GM18505 (cell line): Measurements from ENCODE around the gene THRA.

Source experiments
- ATAC-seq: cut with Tn5 transposase; IDR thresholded peaks from one replicate; pipeline ENCODE4 v1.9.1; 2021; ENCODE audit not compliant: unreplicated experiment
- POLR2A ChIP-seq: IDR thresholded peaks from 4 replicates; pipeline ENCODE4 v1.6.1; 2011; ENCODE audit warnings: borderline replicate concordance; ENCODE audit not compliant: insufficient read depth, insufficient read length; ENCODE audit errors: extremely low read depth

The THRA gene

DNA sequence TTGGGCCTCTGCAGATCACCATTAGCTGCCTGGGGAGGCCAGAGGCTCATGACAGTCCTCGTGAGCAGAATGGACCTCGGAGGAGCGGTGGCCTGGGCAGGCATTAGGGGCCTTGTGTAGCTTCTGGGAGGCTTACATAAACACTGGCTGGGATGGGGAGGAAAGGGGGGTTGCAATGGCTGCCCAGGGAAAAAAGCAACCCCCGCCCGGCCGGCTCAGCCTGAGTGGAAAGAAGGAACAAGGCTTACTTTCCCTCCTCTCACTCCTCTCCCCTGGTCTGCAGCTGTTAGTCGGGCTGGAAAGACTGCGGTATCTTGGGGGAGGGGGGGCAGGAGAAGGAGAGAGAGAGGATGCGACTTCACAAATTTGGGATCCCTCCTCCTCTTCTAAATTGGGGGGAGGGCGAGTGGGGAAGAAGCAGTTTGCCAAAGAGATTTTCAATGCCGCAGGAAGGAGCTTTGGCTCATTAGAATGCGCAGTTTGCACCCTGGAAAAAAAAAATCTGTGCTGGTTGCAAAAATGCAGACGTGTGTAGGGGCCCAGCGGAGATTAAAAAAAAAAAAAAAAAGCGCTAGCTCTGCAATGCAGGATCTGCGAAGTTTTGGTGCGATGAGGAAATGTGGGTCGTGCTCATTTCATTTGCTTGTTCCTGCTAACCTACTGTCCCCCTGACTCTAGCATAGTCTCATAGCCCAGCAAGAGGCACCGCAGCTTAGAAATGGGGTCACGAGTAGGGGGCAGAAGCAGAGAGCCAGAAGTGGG is 44.2 kb downstream of the THRA start:
- no peak for ATAC-seq
- TF ChIP-seq POLR2A, result no peak

DNA sequence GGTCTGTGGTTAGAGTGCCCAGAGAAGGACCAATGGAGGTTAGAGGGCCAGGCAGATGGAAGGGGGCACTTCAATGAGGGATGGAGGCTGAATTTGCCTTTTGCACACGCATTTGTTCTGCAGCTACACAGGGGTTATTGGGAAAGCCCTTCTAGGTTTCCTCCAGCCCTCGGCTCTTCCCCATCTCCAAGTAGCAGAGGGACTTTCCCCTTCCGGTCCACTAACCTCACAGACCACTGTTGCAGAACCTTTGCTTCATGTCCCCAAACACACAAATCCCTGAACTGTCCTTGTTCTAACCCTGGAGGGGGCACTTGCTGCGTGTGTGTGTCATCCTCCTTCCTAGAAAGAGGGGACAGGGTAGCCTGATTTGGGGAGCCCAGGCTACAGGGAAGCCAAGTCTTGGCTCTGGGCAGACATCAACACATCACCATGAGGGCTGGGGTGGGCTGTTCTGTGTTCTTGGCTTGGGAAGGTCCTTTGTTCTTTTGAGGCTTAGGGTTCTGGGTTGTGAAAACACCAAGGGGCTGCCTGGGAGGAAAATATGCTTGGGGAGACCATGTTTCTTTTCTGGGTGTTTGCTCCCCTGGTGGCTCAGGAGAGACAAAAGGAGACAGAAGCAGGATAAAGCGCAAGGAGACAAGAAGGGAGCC is 44.9 kb downstream of the THRA start:
- TF ChIP-seq POLR2A, result no peak
- ATAC-seq, result no peak

DNA sequence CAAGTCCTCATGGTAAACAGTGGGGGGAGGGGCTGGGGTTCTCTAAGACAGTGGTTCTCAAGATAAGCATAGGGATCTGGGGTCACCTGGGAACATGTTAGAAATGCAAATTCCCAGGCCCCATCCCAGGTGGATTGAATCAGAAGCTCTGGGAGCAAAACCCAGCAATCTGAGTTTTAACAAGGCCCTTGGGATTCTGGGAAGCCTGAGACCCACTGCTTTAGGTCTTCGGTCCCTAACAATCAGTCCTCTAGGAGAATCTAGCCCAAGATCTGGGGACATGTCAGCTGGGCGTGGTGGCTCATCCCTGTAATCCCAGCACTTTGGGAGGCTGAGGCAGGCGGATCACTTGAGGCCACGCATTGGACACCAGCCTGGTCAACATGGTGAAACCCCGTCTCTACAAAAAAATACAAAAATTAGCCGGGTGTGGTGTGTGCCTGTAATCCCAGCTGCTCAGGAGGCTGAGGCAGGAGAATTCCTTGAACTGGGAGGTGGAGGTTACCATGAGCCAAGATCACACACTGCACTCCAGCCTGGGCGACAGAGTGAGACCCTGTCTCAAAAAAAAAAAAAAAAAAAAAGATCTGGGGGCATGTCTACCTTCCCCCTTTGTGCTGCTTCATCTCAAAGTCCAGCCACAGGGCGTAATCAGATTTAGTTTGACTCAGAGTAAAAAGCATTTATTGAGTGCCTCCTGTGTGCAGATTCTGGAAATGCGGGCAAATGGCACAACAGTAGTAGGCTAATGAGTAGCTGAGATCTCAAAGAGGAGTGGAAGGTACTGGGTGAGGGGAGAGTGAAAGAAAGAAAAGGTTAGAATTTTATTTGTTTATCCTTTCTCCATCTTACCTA is 46.4 kb downstream of the THRA start:
- no peak for TF ChIP-seq POLR2A
- ATAC-seq, result no peak

DNA sequence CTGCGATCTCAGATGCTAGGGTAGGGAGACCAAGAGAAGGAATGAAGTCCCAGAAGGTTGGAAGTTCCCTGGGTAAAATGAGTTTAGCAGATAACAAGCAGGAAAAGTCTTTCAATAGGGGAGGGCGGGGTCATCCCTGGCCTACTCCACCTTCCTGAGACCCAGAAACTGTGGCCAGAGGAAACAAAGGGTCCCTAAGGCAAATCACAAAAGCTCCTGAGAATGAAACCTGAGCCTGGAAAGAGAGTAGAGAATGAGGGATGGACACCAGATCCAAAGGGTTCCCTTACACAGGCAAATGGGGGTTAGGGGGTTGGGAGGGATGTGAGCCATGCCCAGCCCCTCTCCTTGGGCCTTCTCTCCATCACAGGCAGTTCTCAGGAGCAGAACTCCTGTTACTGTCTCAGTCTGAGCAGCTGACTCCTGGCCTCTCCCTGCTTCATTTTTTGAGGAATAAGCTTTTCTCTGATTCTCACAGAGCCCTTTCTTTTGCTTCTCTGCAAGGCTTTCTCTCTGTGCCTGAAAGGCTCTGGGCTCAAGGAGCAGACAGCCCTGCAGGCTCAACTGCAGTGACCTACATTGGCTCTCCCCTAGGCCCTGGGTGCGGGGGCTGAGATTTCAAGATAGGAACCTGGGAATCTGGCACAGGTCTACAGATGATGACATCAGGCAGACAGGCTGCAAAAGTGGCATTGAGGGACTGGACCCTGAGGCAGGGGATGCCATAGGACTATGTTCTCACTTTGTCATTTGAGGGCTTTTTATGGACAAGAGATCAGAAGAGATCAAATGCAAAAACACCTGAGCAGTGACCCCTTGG is 47.5 kb downstream of the THRA start:
- TF ChIP-seq POLR2A, result no peak
- ATAC-seq, result no peak

DNA sequence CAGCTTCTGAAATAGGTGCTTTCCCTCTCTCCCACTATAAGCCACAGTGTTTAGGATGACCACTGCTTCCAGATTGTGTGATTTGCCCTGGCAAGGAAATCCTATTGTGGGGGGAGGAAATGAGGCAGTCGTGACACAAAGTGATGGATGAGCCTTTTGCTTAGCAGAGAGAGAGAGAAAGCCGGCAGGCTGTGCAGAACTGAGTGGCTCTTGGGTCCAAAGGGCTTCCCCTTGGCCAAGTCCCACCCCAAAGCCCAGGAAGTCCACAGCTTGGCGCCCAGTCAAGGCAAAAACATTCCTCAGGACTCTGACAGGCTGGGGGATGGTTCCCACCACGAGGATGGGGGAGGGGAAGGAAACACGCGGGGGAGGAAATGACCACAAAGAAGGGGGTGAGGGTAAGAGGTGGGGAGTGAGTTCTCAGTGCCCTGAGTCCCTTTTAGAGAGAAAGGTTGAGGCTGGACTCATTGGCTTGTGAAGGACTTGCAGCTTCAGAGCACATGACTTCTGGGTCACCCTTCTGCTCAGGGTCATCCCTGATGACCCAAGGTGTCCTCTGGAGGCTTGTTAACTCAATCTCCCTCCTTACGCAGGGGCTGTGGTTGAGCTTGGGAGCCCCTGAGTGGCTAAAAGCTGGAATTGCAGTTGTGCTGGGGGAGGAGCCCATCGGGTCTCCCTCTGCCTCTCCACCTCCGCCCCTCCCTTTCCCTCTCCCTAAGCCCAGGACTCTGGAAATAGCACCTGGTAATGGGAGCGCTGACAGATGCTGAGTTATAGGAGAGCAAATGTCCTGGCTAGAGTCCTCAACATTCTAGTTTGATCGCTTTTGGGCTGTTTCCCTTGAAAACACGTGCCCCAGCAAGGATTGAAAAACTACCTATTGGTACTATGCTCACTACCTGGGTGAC is 48.7 kb downstream of the THRA start:
- no peak for ATAC-seq
- TF ChIP-seq POLR2A, result no peak

DNA sequence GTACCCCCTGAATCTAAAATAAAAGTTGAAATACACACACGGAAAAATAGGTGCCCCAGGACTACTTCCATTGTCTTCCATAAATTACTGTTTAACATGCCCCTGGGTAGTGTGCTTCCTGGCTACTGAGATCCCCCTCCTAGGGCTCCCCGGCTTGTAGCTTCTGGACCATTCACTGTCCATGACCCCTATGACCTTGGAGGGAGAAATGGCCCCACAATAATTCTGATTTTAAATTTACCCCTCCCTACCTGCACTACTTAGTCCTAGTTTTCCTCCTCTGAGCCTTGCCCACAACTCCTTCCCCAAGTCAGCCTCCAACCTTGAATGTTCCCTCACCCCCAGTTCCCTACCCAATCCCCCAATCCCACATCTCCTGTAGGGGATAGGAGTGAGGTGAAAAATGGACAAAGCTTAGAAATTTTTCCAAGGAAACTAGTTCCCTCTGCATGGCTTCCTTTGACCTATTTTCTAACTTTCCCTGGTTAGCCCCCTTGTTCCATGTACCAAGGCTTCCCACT is 49.5 kb downstream of the THRA start:
- no peak for TF ChIP-seq POLR2A
- ATAC-seq, result no peak

DNA sequence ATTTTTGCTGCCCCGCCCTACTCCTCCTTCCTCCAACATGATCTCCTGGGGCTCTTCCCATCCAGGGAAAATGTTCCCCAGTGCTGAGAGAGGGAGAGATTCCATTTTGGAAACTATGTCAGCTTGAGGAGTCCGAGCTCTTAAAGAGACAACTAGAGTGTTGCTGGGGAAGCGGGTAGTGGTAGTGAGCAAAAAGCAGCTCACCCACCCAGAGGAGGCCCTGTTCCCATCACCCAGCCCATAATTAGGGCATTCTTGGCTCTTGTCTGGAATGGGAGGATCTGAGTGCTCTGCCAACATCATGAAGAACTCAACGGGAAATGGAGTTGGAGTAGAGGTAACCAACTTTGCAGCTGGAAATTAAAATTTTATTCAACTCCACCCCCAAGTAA is 49.9 kb downstream of the THRA start:
- no peak for ATAC-seq
- TF ChIP-seq POLR2A, result no peak

DNA sequence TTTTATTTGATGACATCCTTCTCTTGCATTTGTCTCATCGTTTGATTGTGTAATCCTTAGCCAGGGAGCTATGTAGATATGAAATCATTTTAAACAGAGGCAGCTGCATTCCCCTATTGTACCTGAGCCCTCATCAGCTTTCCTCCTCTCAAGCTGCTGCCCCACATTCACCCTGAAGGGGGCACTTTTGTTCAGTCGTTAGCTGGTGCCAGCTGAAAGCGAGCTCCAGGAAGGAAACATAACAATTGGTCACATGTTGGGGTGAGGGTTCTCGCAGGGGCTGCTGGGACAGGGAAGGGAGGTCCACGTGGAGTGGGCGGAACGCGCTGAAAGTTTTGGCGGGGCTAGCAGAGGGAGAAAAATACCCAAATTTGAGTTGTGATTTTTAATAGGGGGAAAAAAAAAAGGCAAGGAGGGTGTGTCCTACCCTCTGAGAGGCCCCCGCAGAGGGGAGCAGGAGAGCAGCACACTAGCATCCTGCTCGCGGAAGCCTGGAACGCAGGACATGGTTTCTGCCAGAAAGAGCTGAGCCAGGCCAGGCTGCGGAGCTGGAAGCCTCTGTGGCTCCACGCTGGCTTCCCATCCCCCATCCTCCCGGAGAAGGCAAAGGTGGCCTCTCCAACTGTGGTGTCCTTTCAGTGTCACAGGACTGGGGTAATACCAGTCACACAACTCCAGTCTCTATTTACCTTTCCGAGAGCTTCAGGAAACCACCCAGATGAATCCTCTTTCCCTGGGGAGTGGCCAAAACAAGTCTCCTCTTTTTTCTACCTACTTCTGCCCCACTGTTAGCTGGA is 50.5 kb downstream of the THRA start:
- ATAC-seq, result peak; percentile 76
- TF ChIP-seq POLR2A, result peak; percentile 58

DNA sequence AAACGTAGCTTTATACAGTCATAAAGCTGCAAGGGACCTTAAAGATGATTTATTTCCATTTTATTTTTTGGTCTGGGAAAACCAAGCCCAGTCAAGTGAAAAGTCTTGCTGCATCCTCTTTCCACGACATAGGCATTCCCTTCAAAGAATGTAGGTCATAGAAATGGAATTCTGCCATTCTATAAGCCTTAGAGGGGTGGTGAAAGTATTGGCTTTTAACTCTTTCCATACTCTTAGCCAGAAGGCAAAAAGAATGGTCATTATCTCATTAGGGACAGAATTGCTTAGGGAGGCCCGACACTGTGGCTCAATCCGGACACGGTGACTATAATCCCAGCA is 51.1 kb downstream of the THRA start:
- no peak for ATAC-seq
- no peak for TF ChIP-seq POLR2A

DNA sequence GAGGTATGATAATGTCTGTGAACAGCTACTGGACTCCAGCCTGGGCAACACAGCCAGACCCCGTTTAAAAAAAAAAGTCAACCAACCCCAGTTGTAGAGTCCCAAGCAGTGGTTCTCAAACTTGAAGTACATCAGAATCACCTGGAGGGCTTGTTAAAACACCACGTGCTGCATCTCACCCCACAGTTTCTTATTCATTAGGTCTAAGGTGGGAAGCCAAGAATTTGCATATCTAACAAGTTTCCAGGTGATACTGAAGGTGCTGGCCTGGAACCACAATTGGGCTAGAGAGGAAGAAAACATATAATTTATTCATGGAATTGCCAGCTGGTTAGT is 52.3 kb downstream of the THRA start:
- no peak for TF ChIP-seq POLR2A
- no peak for ATAC-seq
